IMR-90 (cell line): ENCODE data around the gene CCDC194. TPM values are rescaled to one million over a fixed set of nuclear protein-coding genes. Genes with fewer than 3 reads are reported as not detected.

Experiments
- ATAC-seq: fragments of 200-7000 bp; cut with Tn5 transposase; 2 replicates; pipeline ENCODE4 v1.9.1; 2020; ENCODE audit warnings: low read depth, mild to moderate bottlenecking, moderate library complexity
- BruUV-seq: library from RNA; stranded (reverse); fragments of 400-500 nt; replicated peaks from 2 replicates; lab custom pipeline; 2021; lab: Mats Ljungman, UMichigan
- CTCF ChIA-PET: fragments of 300-600 bp; formaldehyde crosslinking; extraction: SDS; loops from one replicate; lab custom pipeline; 2021; ENCODE audit warnings: antibody characterized with exemption; lab: Yijun Ruan, JAX
- POLR2A ChIA-PET: fragments of 300-600 bp; sonication (Branson Sonifier 250); formaldehyde crosslinking; loops from one replicate; lab custom pipeline; 2022; ENCODE audit warnings: antibody characterized with exemption; ENCODE audit not compliant: unreplicated experiment; lab: Charles Lee
- DNase-seq: peaks from one replicate; pipeline ENCODE4 v3.0.0; 2013
- H2AFZ ChIP-seq: replicated peaks from 2 replicates; pipeline ENCODE3; 2013; ENCODE audit warnings: low read length, mild to moderate bottlenecking; ENCODE audit not compliant: poor library complexity
- H2AK5ac ChIP-seq: 2 replicates; pipeline ENCODE4 v1.6.1; 2013; ENCODE audit warnings: low read depth, low read length, inconsistent platforms
- H2AK9ac ChIP-seq: replicated peaks from 2 replicates; pipeline ENCODE3; 2013; ENCODE audit warnings: mild to moderate bottlenecking, low read depth, low read length, moderate library complexity; ENCODE audit not compliant: poor library complexity
- H2BK120ac ChIP-seq: 2 replicates; pipeline ENCODE4 v1.6.1; 2013; ENCODE audit warnings: low read depth, low read length, inconsistent platforms
- H2BK15ac ChIP-seq: 3 replicates; pipeline ENCODE4 v1.6.1; 2013; ENCODE audit warnings: low read depth, low read length, inconsistent platforms
- H2BK20ac ChIP-seq: 2 replicates; pipeline ENCODE4 v1.6.1; 2013; ENCODE audit warnings: low read depth, mild to moderate bottlenecking, inconsistent platforms, low read length, moderate library complexity
- H2BK5ac ChIP-seq: 2 replicates; pipeline ENCODE4 v1.6.1; 2013; ENCODE audit warnings: mild to moderate bottlenecking, low read depth, low read length, inconsistent platforms; ENCODE audit not compliant: poor library complexity, severe bottlenecking
- H3K14ac ChIP-seq: replicated peaks from 2 replicates; pipeline ENCODE4 v1.6.1; 2013; ENCODE audit warnings: low read depth, low read length, inconsistent platforms
- H3K18ac ChIP-seq: 2 replicates; pipeline ENCODE4 v1.6.1; 2013; ENCODE audit warnings: low read depth, low read length, control low read depth
- H3K23ac ChIP-seq: 2 replicates; pipeline ENCODE4 v1.6.1; 2013; ENCODE audit warnings: low read depth, low read length, inconsistent platforms
- H3K27ac ChIP-seq: 2 replicates; pipeline ENCODE4 v1.5.1; 2013; ENCODE audit warnings: mild to moderate bottlenecking, control low read depth, low read length; ENCODE audit not compliant: insufficient read depth
- H3K27me3 ChIP-seq: 2 replicates; pipeline ENCODE4 v1.6.1; 2013; ENCODE audit warnings: low read length; ENCODE audit not compliant: control insufficient read depth, insufficient read depth
- H3K36me3 ChIP-seq: 2 replicates; pipeline ENCODE4 v1.6.1; 2013; ENCODE audit warnings: low read length, mixed read lengths; ENCODE audit not compliant: control insufficient read depth, insufficient read depth
- H3K4ac ChIP-seq: 2 replicates; pipeline ENCODE4 v1.6.1; 2013; ENCODE audit warnings: low read depth, low read length, inconsistent platforms
- H3K4me1 ChIP-seq: 2 replicates; pipeline ENCODE4 v1.6.1; 2013; ENCODE audit warnings: low read length, mixed read lengths; ENCODE audit not compliant: control insufficient read depth, insufficient read depth
- H3K4me2 ChIP-seq: 2 replicates; pipeline ENCODE4 v1.6.1; 2013; ENCODE audit warnings: low read depth, mild to moderate bottlenecking, control low read depth, low read length, moderate library complexity
- H3K4me3 ChIP-seq: 2 replicates; pipeline ENCODE4 v1.5.1; 2013; ENCODE audit warnings: low read depth, mild to moderate bottlenecking, control low read depth, low read length, moderate library complexity; ENCODE audit not compliant: insufficient read depth
- H3K56ac ChIP-seq: 2 replicates; pipeline ENCODE4 v1.6.1; 2013; ENCODE audit warnings: low read length, inconsistent platforms; ENCODE audit not compliant: insufficient read depth; ENCODE audit errors: extremely low read depth
- H3K79me1 ChIP-seq, 2 experiments: 2 replicates each; pipeline ENCODE4 v1.6.1; 2013; ENCODE audit warnings: low read length in 2 of 2, inconsistent platforms in 1 of 2, low read depth in 1 of 2
- H3K9ac ChIP-seq: 2 replicates; pipeline ENCODE4 v1.6.1; 2013; ENCODE audit warnings: low read depth, low read length, control low read depth
- H3K9me1 ChIP-seq: 2 replicates; pipeline ENCODE4 v1.6.1; 2013; ENCODE audit warnings: low read length, inconsistent platforms; ENCODE audit not compliant: insufficient read depth
- H3K9me3 ChIP-seq: 2 replicates; pipeline ENCODE4 v1.6.1; 2013; ENCODE audit warnings: low read length; ENCODE audit not compliant: control insufficient read depth, insufficient read depth
- H4K20me1 ChIP-seq: 2 replicates; pipeline ENCODE4 v1.6.1; 2013; ENCODE audit warnings: low read length, inconsistent platforms; ENCODE audit not compliant: insufficient read depth
- H4K5ac ChIP-seq: 2 replicates; pipeline ENCODE4 v1.6.1; 2013; ENCODE audit warnings: mild to moderate bottlenecking, low read depth, low read length, control low read depth
- H4K8ac ChIP-seq, 2 experiments: 2 replicates each; pipeline ENCODE4 v1.6.1; 2013; ENCODE audit warnings: low read depth in 2 of 2, low read length in 2 of 2, control low read depth in 1 of 2, inconsistent platforms in 1 of 2
- H4K91ac ChIP-seq: 2 replicates; pipeline ENCODE4 v1.6.1; 2013; ENCODE audit warnings: low read depth, low read length, inconsistent platforms; ENCODE audit not compliant: insufficient read depth
- BHLHE40 ChIP-seq: fragments of 150-350 bp; IDR thresholded peaks from 2 replicates; pipeline ENCODE4 v1.6.1; 2016; ENCODE audit warnings: mild to moderate bottlenecking, low read depth, low read length
- CEBPB ChIP-seq: IDR thresholded peaks from 2 replicates; pipeline ENCODE4 v1.6.1; 2012; ENCODE audit warnings: low read depth, low read length, improper control_type of control experiment
- CHD1 ChIP-seq: IDR thresholded peaks from 2 replicates; pipeline ENCODE4 v1.6.1; 2012; ENCODE audit warnings: low read depth, low read length, improper control_type of control experiment
- CTCF ChIP-seq: conservative IDR thresholded peaks from 2 replicates; pipeline ENCODE4 v1.5.1; 2012; ENCODE audit warnings: mild to moderate bottlenecking, low read depth, low read length, improper control_type of control experiment
- FOS ChIP-seq: fragments of 150-350 bp; IDR thresholded peaks from 2 replicates; pipeline ENCODE4 v1.6.1; 2016; ENCODE audit warnings: low read depth, low read length
- MAFK ChIP-seq: IDR thresholded peaks from 2 replicates; pipeline ENCODE4 v1.6.1; 2012; ENCODE audit warnings: low read depth, low read length, improper control_type of control experiment
- MAZ ChIP-seq: IDR thresholded peaks from 2 replicates; pipeline ENCODE4 v1.6.1; 2012; ENCODE audit warnings: low read depth, mild to moderate bottlenecking, low read length, improper control_type of control experiment, moderate library complexity, borderline replicate concordance
- MXI1 ChIP-seq: IDR thresholded peaks from 2 replicates; pipeline ENCODE4 v1.6.1; 2012; ENCODE audit warnings: low read depth, mild to moderate bottlenecking, low read length, moderate library complexity, borderline replicate concordance
- NFE2L2 ChIP-seq: fragments of 150-350 bp; IDR thresholded peaks from 2 replicates; pipeline ENCODE4 v1.6.1; 2016; ENCODE audit warnings: low read depth, mild to moderate bottlenecking, low read length
- RAD21 ChIP-seq: IDR thresholded peaks from 2 replicates; pipeline ENCODE4 v1.6.1; 2012; ENCODE audit warnings: low read length, improper control_type of control experiment
- RCOR1 ChIP-seq: IDR thresholded peaks from 2 replicates; pipeline ENCODE4 v1.6.1; 2012; ENCODE audit warnings: mild to moderate bottlenecking, low read length, improper control_type of control experiment; ENCODE audit not compliant: insufficient replicate concordance
- RFX5 ChIP-seq: IDR thresholded peaks from 2 replicates; pipeline ENCODE4 v1.8.0; 2012; ENCODE audit warnings: low read depth, mild to moderate bottlenecking, low read length, moderate library complexity
- SMC3 ChIP-seq: fragments of 150-350 bp; IDR thresholded peaks from 2 replicates; pipeline ENCODE4 v1.6.1; 2016; ENCODE audit warnings: low read depth, mild to moderate bottlenecking, antibody characterized with exemption, low read length, moderate library complexity
- USF2 ChIP-seq: fragments of 150-350 bp; IDR thresholded peaks from 2 replicates; pipeline ENCODE4 v1.6.1; 2017; ENCODE audit warnings: mild to moderate bottlenecking, antibody characterized with exemption, low read length, low read depth
- WGBS, 2 experiments: methylation state at CpG; one replicate each; pipeline versions ENCODE4 v1.1.5 to v1.1.7; 2013; ENCODE audit warnings: missing lambda C conversion rate in 2 of 2; ENCODE audit not compliant: insufficient read length in 1 of 2; ENCODE audit errors: extremely low coverage in 2 of 2; 5-methylcytosine and 5-hydroxymethylcytosine counted together
- dilution Hi-C: fragments of 300-500 bp; cut with HindIII; formaldehyde crosslinking; loops from one replicate; pipeline ENCODE4 v1.14.3; 2018; ENCODE audit warnings: low sequenced_read_pairs; ENCODE audit not compliant: unreplicated experiment
- in situ Hi-C: fragments of 300-500 bp; cut with MboI; formaldehyde crosslinking; loops from 3 replicates; pipeline ENCODE4 v1.14.3; 2019; ENCODE audit warnings: low sequenced_read_pairs, inconsistent platforms, mixed read lengths
- intact Hi-C: fragments of 100-400 bp; cut with micrococcal nuclease; formaldehyde crosslinking; loops from 2 replicates; pipeline ENCODE4 v1.10.0; 2022
- polyA plus RNA-seq, 3 experiments: library from polyadenylated mRNA; depleted of rRNA; stranded (reverse); fragments of >200 nt; gene quantifications; 2 replicates each; pipeline ENCODE4 v1.2.3, GENCODE V29; 2012; ENCODE audit warnings: low replicate concordance in 1 of 3
- total RNA-seq: library from RNA; depleted of rRNA; stranded (reverse); fragments of >200 nt; gene quantifications from 2 replicates; pipeline ENCODE4 v1.2.3, GENCODE V29; 2012

CCDC194 gene
- total and polyA plus RNA-seq, 2 of the 4 experiments (the other 2 are of a cell fraction): not detected

GRCh38 chr19:17429641-17430113 lies 35.7 kb upstream of the CCDC194 start:
- H2AK9ac ChIP-seq: no peak overlapping the region
- no peak overlapping the region for H2BK15ac ChIP-seq
- no peak overlapping the region for H4K5ac ChIP-seq
- no TSS peak for BruUV-seq
- no peak overlapping the region for H2AK5ac ChIP-seq
- no peak overlapping the region for H3K23ac ChIP-seq
- DNase-seq (no peak), ATAC-seq (no peak)
- no peak overlapping the region for H2BK120ac ChIP-seq
- intact Hi-C loops (no loop called here), dilution Hi-C loops (no loop called here), in situ Hi-C loops (no loop called here)
- H3K9ac ChIP-seq: no peak overlapping the region
- no peak overlapping the region for H2BK20ac ChIP-seq
- H2BK5ac ChIP-seq: no peak overlapping the region
- no peaks in the 10 kb centered on the region for H3K9me1 ChIP-seq
- no peak overlapping the region for H3K27ac ChIP-seq
- TF ChIP-seq MAZ: no peak
- no peak for TF ChIP-seq MXI1
- TF ChIP-seq USF2: no peak
- TF ChIP-seq SMC3: no peak
- TF ChIP-seq RAD21: no peak
- no peak for TF ChIP-seq CHD1
- TF ChIP-seq RFX5: no peak
- no peak for TF ChIP-seq NFE2L2
- TF ChIP-seq CTCF: no peak
- TF ChIP-seq CEBPB: no peak
- no peak for TF ChIP-seq RCOR1
- TF ChIP-seq MAFK: no peak
- TF ChIP-seq BHLHE40: no peak
- TF ChIP-seq FOS: no peak
- H2AFZ ChIP-seq: no peak overlapping the region
- no peaks in the 10 kb centered on the region for H3K4me1 ChIP-seq
- no peak overlapping the region for H4K91ac ChIP-seq
- no peak overlapping the region for H3K56ac ChIP-seq
- WGBS, 2 experiments: 56% methylated on average over 5 of the region's 17 CpGs; no CpG with 5 or more reads in 1 of the 2 experiments
- ChIA-PET CTCF (no interaction called here), POLR2A (no interaction called here)
- no peak overlapping the region for H4K8ac ChIP-seq
- H3K79me1 ChIP-seq: no peaks in the 10 kb centered on the region
- H3K4me2 ChIP-seq: no peak overlapping the region
- no peak overlapping the region for H3K4me3 ChIP-seq
- no peaks in the 10 kb centered on the region for H3K36me3 ChIP-seq
- H3K27me3 ChIP-seq: no peaks in the 10 kb centered on the region
- H3K4ac ChIP-seq: no peak overlapping the region
- no peaks in the 10 kb centered on the region for H3K9me3 ChIP-seq
- H3K18ac ChIP-seq: no peak overlapping the region
- no peaks in the 10 kb centered on the region for H4K20me1 ChIP-seq
- no peak overlapping the region for H3K14ac ChIP-seq
